Loucy (cell line): Measurements from ENCODE around the gene DCK.

Experiments used
- H2AFZ ChIP-seq: fragments of 200-600 bp; sonication (generic); 2 replicates; pipeline ENCODE4 v1.6.0; 2016; ENCODE audit warnings: antibody characterized with exemption, mild to moderate bottlenecking, low read length, moderate library complexity
- H3F3A ChIP-seq: fragments of 200-600 bp; 2 replicates; pipeline ENCODE4 v1.6.0; 2016; ENCODE audit warnings: antibody characterized with exemption, low read depth, mild to moderate bottlenecking
- H3K27me3 ChIP-seq: fragments of 200-600 bp; sonication (generic); 2 replicates; pipeline ENCODE4 v1.6.1; 2014; ENCODE audit warnings: low read length, mild to moderate bottlenecking; ENCODE audit not compliant: insufficient read depth, poor library complexity, severe bottlenecking
- H3K36me3 ChIP-seq: fragments of 200-600 bp; sonication (generic); 2 replicates; pipeline ENCODE4 v1.6.1; 2016; ENCODE audit warnings: low read length; ENCODE audit not compliant: insufficient read depth
- H3K4me1 ChIP-seq: fragments of 200-600 bp; sonication (generic); 2 replicates; pipeline ENCODE4 v1.5.1; 2014; ENCODE audit warnings: low read length, mild to moderate bottlenecking; ENCODE audit not compliant: insufficient read depth, poor library complexity, severe bottlenecking
- H3K4me2 ChIP-seq: fragments of 200-600 bp; sonication (generic); 2 replicates; pipeline ENCODE4 v1.6.0; 2014; ENCODE audit warnings: antibody characterized with exemption, low read length, low read depth, mild to moderate bottlenecking; ENCODE audit not compliant: poor library complexity, severe bottlenecking
- H3K4me3 ChIP-seq: fragments of 200-600 bp; sonication (generic); 2 replicates; pipeline ENCODE4 v1.5.1; 2014; ENCODE audit warnings: low read length, mild to moderate bottlenecking, mixed read lengths; ENCODE audit not compliant: poor library complexity, severe bottlenecking
- H3K79me2 ChIP-seq: fragments of 200-600 bp; sonication (generic); 2 replicates; pipeline ENCODE4 v1.6.1; 2014; ENCODE audit warnings: low read length; ENCODE audit not compliant: insufficient read depth
- H3K9ac ChIP-seq: fragments of 200-600 bp; sonication (generic); 2 replicates; pipeline ENCODE4 v1.6.0; 2014; ENCODE audit warnings: mild to moderate bottlenecking, low read depth, low read length, moderate library complexity; ENCODE audit not compliant: poor library complexity, severe bottlenecking
- H3K9me2 ChIP-seq: fragments of 200-600 bp; sonication (generic); replicated peaks from 2 replicates; pipeline ENCODE4 v1.6.1; 2016; ENCODE audit warnings: low read depth, low read length, mixed read lengths
- H3K9me3 ChIP-seq: fragments of 200-600 bp; sonication (generic); 2 replicates; pipeline ENCODE4 v1.6.1; 2014; ENCODE audit warnings: mild to moderate bottlenecking, antibody characterized with exemption, low read length, low read depth; ENCODE audit not compliant: insufficient read depth
- H4K20me1 ChIP-seq: fragments of 200-600 bp; sonication (generic); 2 replicates; pipeline ENCODE4 v1.6.0; 2014; ENCODE audit warnings: antibody characterized with exemption, low read length, mild to moderate bottlenecking; ENCODE audit not compliant: insufficient read depth, poor library complexity, severe bottlenecking
- CTCF ChIP-seq: fragments of 200-600 bp; sonication (generic); conservative IDR thresholded peaks from 2 replicates; pipeline ENCODE4 v1.5.1; 2014; ENCODE audit warnings: mild to moderate bottlenecking, antibody characterized with exemption, low read length
- EZH2phosphoT487 ChIP-seq: fragments of 200-600 bp; IDR thresholded peaks from 2 replicates; pipeline ENCODE4 v1.6.1; 2018; ENCODE audit warnings: antibody characterized with exemption, mild to moderate bottlenecking, moderate library complexity, borderline replicate concordance

DCK gene

GRCh38 chr4:71008196-71008595, 14.7 kb downstream of the DCK start:
- Histone ChIP-seq H3K9ac (no peak overlapping the region), H4K20me1 (peaks cover 68% of the 10 kb centered on the region), H3K36me3 (peaks cover 33% of the 10 kb centered on the region; the same call in 1 of the 2 replicates), H3K27me3 (no peaks in the 10 kb centered on the region), H3F3A (no peaks in the 10 kb centered on the region), H3K79me2 (peaks cover 91% of the 10 kb centered on the region), H3K9me2 (no peaks in the 10 kb centered on the region), H2AFZ (no peak overlapping the region), H3K4me3 (no peak overlapping the region), H3K4me1 (peaks cover 26% of the 10 kb centered on the region), H3K4me2 (no peak overlapping the region), H3K9me3 (no peaks in the 10 kb centered on the region)
- TF ChIP-seq CTCF (no peak), EZH2phosphoT487 (no peak)

GRCh38 chr4:71009086-71009485, 15.6 kb downstream of the DCK start:
- H2AFZ ChIP-seq: no peak overlapping the region
- no peaks in the 10 kb centered on the region for H3K9me2 ChIP-seq
- no peaks in the 10 kb centered on the region for H3F3A ChIP-seq
- H3K4me2 ChIP-seq: no peak overlapping the region
- H3K36me3 ChIP-seq: peaks cover 33% of the 10 kb centered on the region; the same call in 1 of the 2 replicates
- peaks cover 17% of the 10 kb centered on the region for H3K4me1 ChIP-seq
- H4K20me1 ChIP-seq: peaks cover 60% of the 10 kb centered on the region
- peaks cover 82% of the 10 kb centered on the region for H3K79me2 ChIP-seq
- no peak overlapping the region for H3K4me3 ChIP-seq
- no peak overlapping the region for H3K9ac ChIP-seq
- H3K9me3 ChIP-seq: no peaks in the 10 kb centered on the region
- TF ChIP-seq EZH2phosphoT487: no peak
- TF ChIP-seq CTCF: no peak
- no peaks in the 10 kb centered on the region for H3K27me3 ChIP-seq

- Histone ChIP-seq H3K4me3 (no peak overlapping the region), H3K4me1 (peaks cover 9% of the 10 kb centered on the region), H3K36me3 (peaks cover 33% of the 10 kb centered on the region; the same call in 1 of the 2 replicates), H3F3A (no peaks in the 10 kb centered on the region), H3K9me2 (no peaks in the 10 kb centered on the region), H3K4me2 (no peak overlapping the region), H3K27me3 (no peaks in the 10 kb centered on the region), H4K20me1 (peaks cover 50% of the 10 kb centered on the region), H3K9me3 (no peaks in the 10 kb centered on the region), H3K79me2 (peaks cover 75% of the 10 kb centered on the region), H3K9ac (no peak overlapping the region), H2AFZ (no peak overlapping the region)
- TF ChIP-seq EZH2phosphoT487 (no peak), CTCF (peak; percentile 82)
Observed at GRCh38 chr4:71009890-71010588, 16.6 kb downstream of the DCK start.
